GM19099 (cell line): ENCODE results near the gene EVA1A.

Experiments
- POLR2A ChIP-seq: IDR thresholded peaks from 3 replicates; pipeline ENCODE4 v1.6.1; 2011; ENCODE audit warnings: low read depth; ENCODE audit not compliant: insufficient read length; ENCODE audit errors: extremely low read depth

EVA1A gene

DNA sequence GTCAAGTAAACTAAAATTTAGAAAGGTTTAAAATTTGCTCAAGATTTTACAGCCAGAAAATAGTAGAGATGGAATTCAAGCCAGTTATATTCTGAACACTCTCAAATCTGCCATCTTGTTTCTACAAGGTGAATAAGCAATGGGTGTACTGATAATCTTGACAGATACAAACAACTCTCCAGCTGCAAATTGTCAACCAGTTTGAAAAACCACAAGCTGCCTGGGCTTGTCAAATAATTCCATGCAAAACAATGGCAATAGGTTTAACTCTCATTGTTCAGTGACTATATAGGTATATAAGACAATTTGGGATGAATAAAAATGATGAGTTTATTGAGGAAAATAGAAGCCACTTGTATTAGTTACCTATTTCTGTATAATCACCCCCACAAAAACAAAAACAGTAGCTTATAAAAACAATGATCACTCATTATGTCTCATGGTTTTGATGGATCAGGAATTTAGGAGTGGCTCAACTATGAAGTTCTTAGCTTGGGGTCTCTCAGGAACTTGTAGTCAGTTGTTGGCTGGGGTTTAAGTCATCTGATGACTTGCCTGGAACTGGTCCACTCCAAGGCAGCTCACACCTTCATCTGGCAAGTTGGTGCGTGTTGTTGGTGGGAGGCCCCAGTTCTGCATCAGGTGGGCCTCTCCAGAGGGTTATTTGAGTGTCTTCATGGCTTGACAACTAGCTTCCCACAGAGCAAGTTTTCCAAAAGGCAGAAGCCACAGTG is 12.6 kb upstream of the EVA1A start:
- TF ChIP-seq POLR2A, result no peak

DNA sequence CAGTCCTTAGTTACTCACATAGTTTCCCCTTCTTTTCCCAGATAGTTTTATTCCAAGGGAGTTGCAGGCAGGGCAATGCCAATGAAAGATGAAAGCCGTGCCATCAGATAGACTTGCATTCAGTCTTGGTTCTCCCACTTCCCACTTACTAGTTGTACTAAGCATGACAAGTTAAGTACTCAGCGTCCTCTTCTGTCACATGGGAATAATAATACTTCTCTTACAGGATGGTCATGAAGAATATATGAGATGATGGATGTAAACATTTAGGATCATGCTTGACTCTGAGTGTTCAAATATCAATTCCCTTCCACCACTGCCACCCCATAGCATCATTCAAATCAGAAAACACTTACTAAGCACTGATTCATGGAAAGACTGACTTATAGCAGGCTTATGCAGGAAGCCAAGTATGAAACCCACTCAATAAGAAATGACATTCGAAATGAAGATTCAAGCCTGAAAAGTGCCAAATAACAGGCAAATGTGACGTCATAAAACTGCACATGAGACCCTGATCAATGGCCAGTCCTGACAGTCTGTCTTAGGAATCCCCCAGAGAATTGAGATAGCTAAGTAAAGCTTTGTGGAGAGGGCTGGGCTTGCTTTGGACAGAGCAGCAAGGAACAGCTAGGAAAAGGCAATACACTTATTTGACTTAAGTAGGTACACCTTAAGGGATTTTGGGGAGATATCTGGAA is 11.1 kb upstream of the EVA1A start:
- TF ChIP-seq POLR2A, result no peak

DNA sequence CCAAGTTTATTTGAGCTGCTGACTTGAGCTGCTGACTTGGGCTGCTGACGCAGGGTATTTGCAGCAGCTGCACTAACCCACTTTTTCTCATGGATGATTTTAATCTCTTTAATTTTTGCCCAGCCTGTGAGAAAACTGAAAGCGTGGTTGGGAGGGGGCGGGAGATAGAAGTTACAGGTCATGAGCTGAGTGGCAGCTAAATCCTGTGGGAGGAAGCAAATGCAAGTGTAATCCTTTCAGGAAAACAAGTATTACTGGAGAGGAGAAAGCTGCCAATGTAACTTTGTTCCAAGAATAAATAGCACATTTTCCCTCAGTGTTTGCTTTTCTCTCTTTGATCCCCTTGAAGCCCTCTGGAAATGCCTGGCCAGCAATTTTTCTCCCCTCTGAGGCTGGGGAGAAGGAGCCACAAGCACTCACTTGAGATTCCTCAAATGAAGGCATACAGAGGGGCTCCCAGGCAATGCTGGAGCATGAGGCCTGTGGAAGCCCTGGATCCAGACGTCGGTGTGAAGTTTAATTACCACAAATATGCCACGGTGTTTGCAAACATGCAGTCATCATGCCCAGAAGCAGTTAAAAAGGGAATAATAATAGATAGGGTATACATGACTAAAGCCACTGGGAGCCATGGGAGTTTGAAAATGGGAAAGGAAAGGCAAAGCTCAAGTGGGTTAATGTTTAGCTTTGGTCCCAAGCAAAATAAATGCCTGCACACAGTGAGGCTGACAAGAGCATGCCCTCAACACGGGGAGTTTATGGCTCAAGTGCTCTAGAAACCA is 10.4 kb upstream of the EVA1A start:
- TF ChIP-seq POLR2A, result no peak

DNA sequence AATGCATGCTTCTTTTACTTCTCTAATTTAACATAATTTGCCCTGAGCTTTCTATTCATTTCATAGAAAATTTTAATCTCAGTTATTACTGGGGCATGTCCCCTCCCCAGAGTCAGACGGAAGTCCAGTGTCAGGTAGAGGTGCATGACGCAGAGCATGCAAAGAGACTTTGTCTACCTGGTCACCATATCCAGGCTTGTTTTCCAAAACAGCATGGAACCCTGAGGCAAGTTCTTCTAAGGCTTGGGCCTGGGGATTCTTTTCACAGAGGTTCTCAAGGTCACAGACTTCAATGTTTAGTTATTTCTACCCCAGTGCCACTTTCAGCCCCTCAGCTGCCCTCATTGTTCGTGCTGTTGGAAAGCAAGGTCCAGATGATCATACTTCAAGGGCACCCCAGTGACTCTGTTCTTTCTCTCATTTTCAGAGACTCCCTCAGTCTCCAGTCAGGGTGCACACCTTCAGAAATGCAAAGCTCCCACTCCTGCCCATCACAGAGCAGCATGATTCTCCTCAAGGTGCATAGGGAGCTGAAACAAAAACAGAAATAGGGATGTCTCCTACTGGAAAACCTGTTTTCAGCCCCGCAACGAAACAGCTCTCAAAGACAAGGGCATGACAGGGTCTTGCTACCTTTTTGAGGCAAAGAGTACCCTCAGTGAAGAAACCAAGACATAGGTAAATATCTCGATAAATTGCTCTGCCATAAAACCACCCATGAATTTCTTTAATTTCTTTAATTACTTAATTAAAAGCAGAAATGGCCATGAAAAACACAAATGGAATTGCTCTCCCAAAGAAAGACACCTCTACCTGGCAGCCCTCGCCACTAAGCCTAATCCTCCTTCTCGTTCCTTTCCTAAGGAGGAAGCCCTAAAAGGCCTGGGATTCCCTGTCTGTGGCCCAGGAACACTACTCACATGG is 9.5 kb upstream of the EVA1A start:
- no peak for TF ChIP-seq POLR2A

DNA sequence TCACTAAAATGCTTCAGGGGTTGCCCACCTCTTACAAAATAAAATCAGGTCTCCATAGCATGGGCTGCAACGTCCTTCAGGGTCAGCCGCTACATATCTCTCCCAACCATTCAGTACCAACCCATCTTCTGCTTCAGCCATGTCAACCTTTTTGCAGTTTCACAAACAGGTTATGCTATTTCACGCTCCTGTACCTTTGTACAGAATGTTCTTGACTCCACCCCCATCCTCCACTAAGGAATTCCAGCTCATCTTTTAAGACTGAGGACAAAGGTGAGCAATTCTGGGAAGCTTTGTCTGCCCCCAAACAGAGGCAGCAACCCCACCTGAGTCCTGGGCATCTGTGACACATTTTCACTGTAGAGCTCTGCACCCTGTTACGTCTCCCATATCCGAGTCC is 8.8 kb upstream of the EVA1A start:
- no peak for TF ChIP-seq POLR2A

DNA sequence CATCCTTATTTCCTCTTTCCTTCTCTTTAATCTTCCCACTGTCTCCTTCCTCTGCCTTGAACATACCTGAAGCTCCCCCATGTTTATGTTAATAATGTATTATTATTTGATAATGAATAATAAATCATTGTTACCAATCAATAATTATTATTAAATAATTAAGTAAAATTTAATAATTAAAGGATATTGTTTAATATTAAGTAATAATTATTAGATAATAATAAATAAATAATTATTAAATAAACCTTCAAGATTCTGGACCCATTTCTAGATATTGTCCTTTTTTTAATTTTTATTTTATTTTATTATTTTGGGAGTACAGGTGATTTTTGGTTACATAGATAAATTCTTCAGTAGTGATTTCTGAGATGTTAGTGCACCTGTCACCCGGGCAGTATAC is 7.4 kb upstream of the EVA1A start:
- TF ChIP-seq POLR2A, result no peak

DNA sequence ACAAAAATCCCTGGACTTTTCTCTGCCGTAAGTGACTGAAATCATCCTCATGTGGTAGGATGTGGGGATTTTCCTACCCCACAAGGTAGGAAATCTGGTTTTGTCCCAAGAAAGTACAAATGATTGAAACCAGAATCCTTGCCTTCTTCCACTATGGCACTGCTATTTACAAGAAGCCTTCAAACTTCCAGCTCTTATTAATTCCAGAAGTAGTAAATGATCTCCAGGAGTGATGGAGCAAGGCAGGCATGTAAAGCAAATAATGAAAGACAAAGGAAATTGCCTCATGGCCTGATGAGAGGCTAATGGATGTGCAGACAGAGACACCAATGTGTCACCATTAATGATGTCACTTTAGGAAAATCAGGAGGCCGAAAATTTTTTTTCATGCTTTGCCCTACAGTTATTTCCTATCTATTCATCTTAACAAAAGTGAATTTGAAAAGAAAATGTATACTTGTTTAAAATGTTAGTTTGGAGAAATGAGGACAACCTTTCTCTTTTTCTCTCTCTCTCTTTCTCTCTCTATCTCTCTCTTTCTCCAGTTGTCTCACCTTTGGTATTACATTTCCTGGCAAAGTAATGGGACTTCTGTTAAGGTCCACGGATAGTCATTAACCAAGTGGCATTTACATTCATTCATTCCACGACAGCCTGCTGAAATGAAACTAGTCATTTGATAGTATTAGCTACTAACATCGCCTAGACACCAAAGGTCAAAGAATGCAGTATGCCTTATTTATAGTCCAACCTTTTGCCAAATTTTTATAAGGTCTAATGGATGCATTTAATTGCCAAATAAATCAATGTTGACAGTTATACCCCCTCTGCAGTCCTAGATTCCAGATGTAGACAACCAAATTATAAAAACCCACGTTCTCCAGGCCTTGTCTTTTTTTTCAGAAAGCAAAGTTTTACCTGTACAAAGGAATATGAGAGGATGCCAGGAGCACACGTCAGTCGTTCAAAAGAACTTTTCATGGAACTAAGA is 5.0 kb upstream of the EVA1A start:
- TF ChIP-seq POLR2A, result no peak

DNA sequence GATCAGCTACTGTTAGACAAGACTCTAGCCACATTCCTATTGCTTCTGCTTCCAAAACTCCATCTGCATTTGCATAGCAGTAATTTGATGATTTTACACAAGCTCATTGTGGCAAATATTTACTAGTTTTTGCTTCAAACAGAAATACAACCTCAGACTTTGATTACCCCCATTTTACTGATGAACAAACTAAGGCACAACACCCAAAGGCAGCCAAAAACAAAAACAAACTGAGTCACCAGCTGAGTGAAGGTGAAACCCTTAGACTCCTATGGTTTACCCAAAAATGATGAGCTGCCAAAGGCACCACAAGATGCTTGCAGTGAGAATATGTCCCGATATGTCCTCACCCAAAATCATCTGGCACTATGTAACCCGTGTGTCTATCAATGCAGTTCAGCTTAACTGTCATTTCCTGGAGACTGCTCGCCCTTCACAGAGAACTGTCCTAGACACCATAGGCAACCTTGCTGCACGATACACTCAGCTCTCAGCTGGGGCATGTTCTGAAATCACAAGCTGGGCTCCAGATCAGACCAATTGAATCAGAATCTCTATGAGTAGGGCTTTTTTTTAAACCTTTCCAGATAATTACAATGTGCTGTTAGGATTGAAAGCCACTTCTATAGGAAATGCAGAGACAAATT is 4.1 kb upstream of the EVA1A start:
- TF ChIP-seq POLR2A, result no peak

DNA sequence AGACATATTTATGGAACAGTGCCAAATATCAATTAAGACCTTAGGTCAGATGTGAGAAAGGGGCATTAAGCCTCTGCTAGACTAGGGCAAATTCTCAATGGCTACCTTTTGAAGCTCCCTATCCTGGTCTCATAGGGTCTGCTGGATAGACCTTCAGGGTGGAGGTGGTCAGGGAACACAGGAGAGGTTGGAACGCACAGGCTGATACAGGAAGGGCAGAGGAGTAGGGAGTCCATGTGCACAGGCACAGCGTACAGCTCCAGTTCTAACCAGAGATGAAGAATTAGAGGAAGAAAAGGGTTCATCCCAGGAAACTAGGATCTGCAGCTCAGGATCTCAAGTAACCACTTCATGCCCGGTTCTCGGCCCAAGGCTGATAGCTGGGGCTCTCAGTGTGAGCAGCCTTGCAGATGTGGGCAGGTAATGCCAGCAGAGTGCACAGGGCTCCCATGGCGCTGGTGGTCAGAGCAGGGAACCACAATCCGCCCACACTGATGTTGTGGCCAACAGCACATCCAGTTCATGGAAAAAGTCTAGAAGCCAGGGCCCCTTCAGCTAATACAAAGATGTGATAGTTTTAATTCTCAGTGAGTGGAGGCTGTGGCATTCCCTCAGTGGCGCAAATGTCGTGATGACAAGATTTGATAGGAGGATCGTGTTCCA is 3.4 kb upstream of the EVA1A start:
- no peak for TF ChIP-seq POLR2A

DNA sequence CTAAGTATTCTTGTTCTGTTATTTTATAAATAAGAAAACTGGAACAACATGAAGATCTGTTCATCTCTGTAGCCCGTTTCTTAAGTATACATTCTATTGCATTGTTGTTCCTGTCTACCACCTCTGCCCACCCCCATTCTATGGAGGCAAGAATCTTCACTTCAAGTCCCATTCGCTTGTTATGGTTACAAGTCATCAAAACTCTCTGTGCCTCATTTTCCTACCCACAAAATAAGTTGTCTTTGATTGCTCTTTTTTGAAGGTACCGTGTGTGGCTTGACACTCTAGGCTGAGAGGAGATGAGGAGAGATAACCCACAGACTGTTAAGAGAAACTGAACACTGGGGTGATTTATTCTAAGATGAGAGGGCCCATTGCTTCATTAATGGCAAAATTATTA is 2.9 kb upstream of the EVA1A start:
- no peak for TF ChIP-seq POLR2A

DNA sequence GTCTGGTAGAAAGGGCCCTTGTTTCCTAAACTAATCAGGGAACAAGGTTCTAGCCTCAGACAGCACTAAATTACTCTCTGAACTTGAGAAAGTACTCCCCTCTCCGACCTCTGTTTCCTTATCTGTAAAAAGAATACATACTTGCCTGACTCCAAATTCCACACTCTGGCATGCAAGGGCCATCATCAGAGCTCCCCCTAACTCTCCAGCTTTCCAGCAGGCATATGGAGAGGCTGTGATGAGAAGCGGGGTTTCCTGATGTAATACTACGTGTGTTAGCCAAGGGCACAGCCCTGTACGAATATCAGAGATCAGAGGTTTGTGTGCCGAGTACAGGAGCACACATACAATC is 1.8 kb upstream of the EVA1A start:
- no peak for TF ChIP-seq POLR2A

DNA sequence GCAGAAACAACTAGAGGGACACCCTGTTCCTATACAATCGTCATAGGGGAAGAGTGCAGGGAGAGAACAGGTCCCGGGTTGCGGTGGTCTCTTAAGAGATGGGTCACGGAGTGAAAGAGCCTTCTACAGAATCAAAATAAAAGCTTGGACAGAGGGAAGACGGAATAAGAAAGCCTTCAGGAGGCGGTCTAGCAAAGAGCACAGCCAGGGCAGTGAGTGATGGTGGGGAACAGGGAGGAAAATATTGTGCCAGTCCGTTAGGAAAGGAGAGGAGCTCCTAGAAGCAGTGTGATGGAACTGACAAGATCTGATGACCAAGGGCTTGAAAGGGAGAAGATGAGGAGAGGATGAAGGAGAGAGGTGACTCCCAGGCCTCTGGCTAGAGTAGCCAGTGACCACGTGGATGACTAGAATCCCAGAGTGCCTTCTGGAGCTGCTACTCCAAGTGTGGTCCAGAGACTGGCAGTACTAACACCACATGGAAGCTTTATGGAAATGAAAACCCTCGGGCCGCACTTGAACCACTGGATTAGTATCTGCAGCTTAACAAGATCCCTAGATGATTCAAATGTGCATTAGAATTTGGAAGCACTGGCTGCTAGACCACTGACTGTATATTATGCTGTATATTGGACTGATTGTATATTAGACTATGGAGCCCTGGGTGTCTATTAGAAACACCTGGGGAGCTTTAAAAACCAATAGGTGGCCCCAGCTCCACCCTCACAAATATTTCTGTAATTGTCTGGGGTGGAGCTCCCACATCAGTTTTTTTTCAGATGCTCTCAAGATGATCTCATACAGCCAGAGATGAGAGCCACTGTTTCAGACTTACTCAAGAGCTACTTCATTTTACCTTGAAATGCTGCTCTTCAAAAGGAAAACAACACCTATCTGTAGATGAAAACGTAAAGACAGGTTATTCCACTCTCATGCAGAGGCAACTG is 1.1 kb upstream of the EVA1A start:
- no peak for TF ChIP-seq POLR2A
